Measurements from ENCODE around the gene KIAA0753.

KIAA0753 gene

GRCh38 chr17:6587310-6587709 lies 53.2 kb downstream of the KIAA0753 start:
- H3K4me3 ChIP-seq (ENCODE audit: low read depth, low read length) = no peak overlapping the region
- DNase-seq (ENCODE audit: low read depth) = no peak
- no peak for TF ChIP-seq CTCF (IDR thresholded peaks at IDR 0.05; ENCODE audit: low read depth, low read length, missing control alignments)
- in situ Hi-C loops (cut with HindIII; ENCODE audit: low sequenced_read_pairs) = no loop called here

- no peak overlapping the region for H3K4me3 ChIP-seq (ENCODE audit: low read depth, low read length)
- DNase-seq (ENCODE audit: low read depth) = no peak
- in situ Hi-C loops (cut with HindIII; ENCODE audit: low sequenced_read_pairs) = no loop called here
- no peak for TF ChIP-seq CTCF (IDR thresholded peaks at IDR 0.05; ENCODE audit: low read depth, low read length, missing control alignments)
Measured at GRCh38 chr17:6583411-6583810, 57.1 kb downstream of the KIAA0753 start.

DNA sequence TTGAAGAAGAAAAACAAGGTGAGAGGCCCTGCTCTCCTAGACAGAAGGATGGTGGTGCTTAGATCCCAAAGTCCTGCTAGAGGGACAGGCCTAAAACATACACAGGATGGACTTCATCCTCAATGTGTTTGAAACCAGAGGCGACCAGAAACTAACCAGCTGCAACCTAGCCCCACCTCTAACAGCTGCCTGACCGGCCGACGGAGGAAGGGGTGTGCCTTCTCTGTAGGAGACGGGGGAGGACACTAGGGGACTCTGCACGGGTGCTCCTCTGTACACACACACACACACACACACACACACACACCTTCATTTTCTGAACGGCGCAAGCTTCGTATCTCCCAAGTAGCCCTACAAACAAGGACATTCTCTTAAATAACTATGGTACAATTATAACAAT lies 59.9 kb downstream of the KIAA0753 start:
- no peak overlapping the region for H3K4me3 ChIP-seq (ENCODE audit: low read depth, low read length)
- TF ChIP-seq CTCF (IDR thresholded peaks at IDR 0.05; ENCODE audit: low read depth, low read length, missing control alignments) = no peak
- in situ Hi-C loops (cut with HindIII; ENCODE audit: low sequenced_read_pairs) = no loop called here
- DNase-seq (ENCODE audit: low read depth) = no peak

- in situ Hi-C loops (cut with HindIII; ENCODE audit: low sequenced_read_pairs) = no loop called here
- no peak for DNase-seq (ENCODE audit: low read depth)
- no peak for TF ChIP-seq CTCF (IDR thresholded peaks at IDR 0.05; ENCODE audit: low read depth, low read length, missing control alignments)
- no peak overlapping the region for H3K4me3 ChIP-seq (ENCODE audit: low read depth, low read length)
Measured at GRCh38 chr17:6578491-6578890, 62.0 kb downstream of the KIAA0753 start.

DNA sequence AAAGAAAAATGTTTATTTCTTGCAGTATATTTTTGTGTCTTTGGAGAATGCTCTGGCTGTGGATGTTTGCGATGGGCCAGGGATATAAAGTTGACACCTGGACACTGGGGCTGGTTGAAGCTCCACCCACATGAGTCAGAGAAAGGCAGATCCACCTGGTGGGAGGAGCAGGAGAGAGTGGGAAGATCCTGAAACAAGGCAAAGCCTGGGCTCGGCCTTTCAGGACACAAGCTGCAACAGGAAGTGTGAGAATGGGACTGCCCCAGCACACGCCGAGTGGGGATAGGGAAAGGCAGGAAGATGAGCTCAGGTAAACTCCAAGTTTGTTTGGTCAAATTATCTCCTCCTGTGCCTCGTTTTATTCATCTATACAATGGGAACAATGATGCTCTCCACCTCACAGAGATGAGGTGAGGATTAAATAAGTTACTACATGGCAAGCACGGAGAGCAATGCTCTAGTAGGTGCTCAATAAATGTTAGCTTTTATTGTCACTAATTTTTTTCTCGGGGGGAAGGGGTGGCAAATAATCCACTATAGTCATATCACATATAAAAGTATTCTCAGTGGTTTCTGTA lies 62.7 kb downstream of the KIAA0753 start:
- in situ Hi-C loops (cut with HindIII; ENCODE audit: low sequenced_read_pairs) = no loop called here
- no peak for DNase-seq (ENCODE audit: low read depth)
- no peak overlapping the region for H3K4me3 ChIP-seq (ENCODE audit: low read depth, low read length)
- TF ChIP-seq CTCF (IDR thresholded peaks at IDR 0.05; ENCODE audit: low read depth, low read length, missing control alignments) = no peak

DNA sequence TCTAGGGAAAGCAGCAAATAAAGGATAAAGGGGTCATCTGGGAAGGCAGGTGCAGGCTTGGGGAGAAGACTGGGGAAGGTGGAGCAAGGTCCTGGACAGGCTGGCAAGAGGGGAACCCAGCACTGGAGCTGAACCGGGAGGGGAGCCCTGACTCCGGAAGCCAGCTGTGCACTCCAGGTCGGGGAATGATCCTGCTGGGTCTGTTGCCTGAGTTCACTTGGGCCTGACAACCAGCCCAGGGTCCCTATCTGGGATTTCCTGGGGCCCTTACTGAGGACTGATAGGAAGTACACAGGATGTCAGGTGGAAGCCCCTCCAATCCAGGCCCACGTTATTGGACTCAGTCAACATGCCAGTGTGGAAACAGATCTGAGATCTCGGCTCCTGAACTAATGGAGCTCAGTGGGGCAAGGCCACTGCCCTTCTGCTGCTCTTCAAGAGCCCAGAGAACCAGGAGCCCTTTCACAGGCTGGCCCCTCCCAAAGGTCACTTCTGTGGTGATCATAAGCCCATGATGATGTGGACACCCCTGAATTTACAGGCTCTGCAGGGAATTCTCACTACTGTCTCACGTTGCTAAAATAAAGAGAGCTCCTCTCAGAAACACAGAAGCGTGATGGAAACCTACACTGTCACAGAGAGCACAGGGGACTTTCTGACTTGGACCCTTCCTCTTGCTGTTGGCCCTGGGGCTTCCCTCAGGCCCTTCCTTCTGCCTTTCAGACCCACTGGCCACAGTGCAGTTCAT lies 64.3 kb downstream of the KIAA0753 start:
- no peak for TF ChIP-seq CTCF (IDR thresholded peaks at IDR 0.05; ENCODE audit: low read depth, low read length, missing control alignments)
- in situ Hi-C loops (cut with HindIII; ENCODE audit: low sequenced_read_pairs) = no loop called here
- DNase-seq (ENCODE audit: low read depth) = no peak
- no peak overlapping the region for H3K4me3 ChIP-seq (ENCODE audit: low read depth, low read length)
